ENCODE measurements around the gene HCRTR1. TPM values are rescaled to one million over a fixed set of nuclear protein-coding genes. Genes with fewer than 3 reads are reported as not detected.
A peak's percentile ranks its signal among the peaks of the same experiment; 100 is the strongest.

The HCRTR1 gene
- total RNA-seq, 4 donors from 2014 or later, result not detected

DNA sequence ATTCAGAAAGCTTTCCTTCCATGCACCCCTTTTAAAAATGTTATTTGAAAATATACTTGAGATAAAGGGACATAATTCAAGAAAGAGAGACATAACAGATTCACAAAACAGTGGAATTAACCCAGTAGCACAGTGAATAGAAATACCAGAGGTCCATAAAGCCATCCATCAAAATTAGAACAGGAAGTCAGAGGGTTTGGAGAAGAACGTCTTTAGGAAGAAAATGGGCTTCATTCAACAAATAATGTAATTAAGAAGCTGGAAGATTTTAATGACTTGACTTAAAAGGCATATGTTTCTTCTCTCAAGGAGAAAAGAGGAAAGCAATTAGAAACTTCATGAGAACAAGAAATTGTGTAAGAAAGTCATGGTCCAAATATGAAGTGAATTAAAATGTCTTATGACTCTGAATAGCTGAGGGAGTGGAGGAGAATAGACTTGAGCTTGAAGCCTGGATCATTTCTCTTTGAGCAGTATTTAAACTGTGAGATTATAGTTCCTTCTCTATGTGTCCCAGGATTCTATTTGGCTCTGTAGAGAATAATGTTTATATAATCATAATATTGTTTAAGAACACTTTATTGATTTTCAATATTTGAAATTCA is 7.9 kb upstream of the HCRTR1 start:
- Histone ChIP-seq H3K9me3 (no peaks in the 10 kb centered on the region), H3K4me3 (no peak overlapping the region), H3K27me3 (no peaks in the 10 kb centered on the region), H3K27ac (no peak overlapping the region), H3K36me3 (no peaks in the 10 kb centered on the region), H3K4me1 (no peaks in the 10 kb centered on the region)
- TF ChIP-seq POLR2A (IDR thresholded peaks at IDR 0.05), result no peak
- no peak for TF ChIP-seq POLR2AphosphoS5 (IDR thresholded peaks at IDR 0.05)
- TF ChIP-seq, protein P1, sequence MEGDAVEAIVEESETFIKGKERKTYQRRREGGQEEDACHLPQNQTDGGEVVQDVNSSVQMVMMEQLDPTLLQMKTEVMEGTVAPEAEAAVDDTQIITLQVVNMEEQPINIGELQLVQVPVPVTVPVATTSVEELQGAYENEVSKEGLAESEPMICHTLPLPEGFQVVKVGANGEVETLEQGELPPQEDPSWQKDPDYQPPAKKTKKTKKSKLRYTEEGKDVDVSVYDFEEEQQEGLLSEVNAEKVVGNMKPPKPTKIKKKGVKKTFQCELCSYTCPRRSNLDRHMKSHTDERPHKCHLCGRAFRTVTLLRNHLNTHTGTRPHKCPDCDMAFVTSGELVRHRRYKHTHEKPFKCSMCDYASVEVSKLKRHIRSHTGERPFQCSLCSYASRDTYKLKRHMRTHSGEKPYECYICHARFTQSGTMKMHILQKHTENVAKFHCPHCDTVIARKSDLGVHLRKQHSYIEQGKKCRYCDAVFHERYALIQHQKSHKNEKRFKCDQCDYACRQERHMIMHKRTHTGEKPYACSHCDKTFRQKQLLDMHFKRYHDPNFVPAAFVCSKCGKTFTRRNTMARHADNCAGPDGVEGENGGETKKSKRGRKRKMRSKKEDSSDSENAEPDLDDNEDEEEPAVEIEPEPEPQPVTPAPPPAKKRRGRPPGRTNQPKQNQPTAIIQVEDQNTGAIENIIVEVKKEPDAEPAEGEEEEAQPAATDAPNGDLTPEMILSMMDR (IDR thresholded peaks at IDR 0.05), result no peak
- no peak for TF ChIP-seq EP300 (IDR thresholded peaks at IDR 0.05)
- no peak for DNase-seq (ENCODE audit: low spot score in 2 of 2)
- WGBS, result 32% methylated on average over 1 of the region's 1 CpG

DNA sequence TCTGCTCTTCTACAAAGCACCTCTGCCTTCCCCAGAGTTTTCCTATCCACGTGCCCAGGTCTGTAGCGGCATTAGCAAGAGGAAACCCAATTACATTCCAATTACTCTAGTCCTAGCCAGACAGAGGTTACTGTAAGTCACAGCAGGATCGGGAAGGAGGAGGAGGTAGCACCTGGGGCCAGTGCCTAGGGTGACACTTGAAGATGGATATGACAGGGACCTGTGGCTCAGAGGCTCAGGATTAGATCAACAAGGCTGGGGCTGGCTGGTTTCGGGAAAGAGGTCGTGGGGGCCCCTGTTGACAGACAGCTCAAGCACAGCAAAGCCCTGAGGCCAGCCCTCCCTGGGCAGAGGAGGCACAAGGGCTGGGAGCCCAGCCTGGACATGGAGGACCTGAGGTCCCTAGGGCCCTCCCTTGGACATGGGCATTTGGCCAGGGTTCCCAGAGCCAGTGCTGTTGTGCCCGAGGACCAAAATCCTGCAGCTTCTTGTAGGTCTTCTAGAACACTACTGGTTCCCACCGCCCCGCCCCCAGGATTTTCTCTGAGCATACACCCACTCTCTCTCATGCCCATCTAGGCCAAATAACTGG is 3.0 kb upstream of the HCRTR1 start:
- WGBS, result 78% methylated on average over 6 of the region's 8 CpGs
- DNase-seq (ENCODE audit: low spot score in 2 of 2), result peak in 1 of 2 donors; percentile 76

DNA sequence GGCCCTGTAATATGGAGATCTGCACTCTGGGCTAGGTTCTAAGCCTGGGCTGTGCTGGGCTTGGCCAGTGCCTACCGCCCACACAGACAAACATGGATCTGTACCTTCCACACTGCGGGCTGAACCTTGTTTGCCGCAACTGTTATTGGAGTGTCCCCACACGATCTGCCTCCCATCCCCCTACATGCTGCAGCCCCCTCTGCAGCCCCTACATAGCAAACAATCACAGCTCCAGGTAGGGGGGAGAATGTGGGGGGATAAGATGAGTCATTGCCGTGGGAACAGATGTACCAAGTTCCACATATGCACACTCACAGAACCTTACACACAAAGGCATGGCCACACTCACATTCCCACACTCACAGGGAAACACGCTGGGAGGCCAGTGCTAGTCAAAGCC is 2.1 kb upstream of the HCRTR1 start:
- Histone ChIP-seq H3K9me3 (no peaks in the 10 kb centered on the region), H3K4me1 (peaks cover 13% of the 10 kb centered on the region), H3K27me3 (peaks cover 33% of the 10 kb centered on the region), H3K4me3 (no peak overlapping the region), H3K36me3 (no peaks in the 10 kb centered on the region), H3K27ac (no peak overlapping the region)
- 100% methylated on average over 2 of the region's 6 CpGs for WGBS
- peak in 1 of 2 donors; percentile 24 for DNase-seq (ENCODE audit: low spot score in 2 of 2)
- TF ChIP-seq POLR2A (IDR thresholded peaks at IDR 0.05) (no peak), POLR2AphosphoS5 (IDR thresholded peaks at IDR 0.05) (no peak), EP300 (IDR thresholded peaks at IDR 0.05) (no peak)
- TF ChIP-seq, protein P1 (IDR thresholded peaks at IDR 0.05), result no peak

More for the DNA sequence above, 3.0 kb upstream of the HCRTR1 start:
- H3K27ac ChIP-seq, result no peak overlapping the region
- no peaks in the 10 kb centered on the region for H3K36me3 ChIP-seq
- peaks cover 33% of the 10 kb centered on the region for H3K27me3 ChIP-seq
- TF ChIP-seq POLR2A (IDR thresholded peaks at IDR 0.05) (no peak), EP300 (IDR thresholded peaks at IDR 0.05) (no peak), POLR2AphosphoS5 (IDR thresholded peaks at IDR 0.05) (no peak)
- TF ChIP-seq, protein P1 (IDR thresholded peaks at IDR 0.05), result no peak
- H3K4me3 ChIP-seq, result no peak overlapping the region
- no peaks in the 10 kb centered on the region for H3K9me3 ChIP-seq
- peaks cover 13% of the 10 kb centered on the region for H3K4me1 ChIP-seq

- no peaks in the 10 kb centered on the region for H3K36me3 ChIP-seq
- no peaks in the 10 kb centered on the region for H3K9me3 ChIP-seq
- DNase-seq (ENCODE audit: low spot score in 2 of 2), result no peak
- no peak for TF ChIP-seq EP300 (IDR thresholded peaks at IDR 0.05)
- no peak for TF ChIP-seq POLR2A (IDR thresholded peaks at IDR 0.05)
- TF ChIP-seq, protein P1 (IDR thresholded peaks at IDR 0.05), result no peak
- no peak for TF ChIP-seq POLR2AphosphoS5 (IDR thresholded peaks at IDR 0.05)
- no peak overlapping the region for H3K4me3 ChIP-seq
- peaks cover 13% of the 10 kb centered on the region for H3K4me1 ChIP-seq
- H3K27ac ChIP-seq, result no peak overlapping the region
- H3K27me3 ChIP-seq, result peaks cover 33% of the 10 kb centered on the region
- 94% methylated on average over 2 of the region's 2 CpGs for WGBS
Observed at GRCh38 chr1:31615939-31616338, 1.6 kb upstream of the HCRTR1 start.

DNA sequence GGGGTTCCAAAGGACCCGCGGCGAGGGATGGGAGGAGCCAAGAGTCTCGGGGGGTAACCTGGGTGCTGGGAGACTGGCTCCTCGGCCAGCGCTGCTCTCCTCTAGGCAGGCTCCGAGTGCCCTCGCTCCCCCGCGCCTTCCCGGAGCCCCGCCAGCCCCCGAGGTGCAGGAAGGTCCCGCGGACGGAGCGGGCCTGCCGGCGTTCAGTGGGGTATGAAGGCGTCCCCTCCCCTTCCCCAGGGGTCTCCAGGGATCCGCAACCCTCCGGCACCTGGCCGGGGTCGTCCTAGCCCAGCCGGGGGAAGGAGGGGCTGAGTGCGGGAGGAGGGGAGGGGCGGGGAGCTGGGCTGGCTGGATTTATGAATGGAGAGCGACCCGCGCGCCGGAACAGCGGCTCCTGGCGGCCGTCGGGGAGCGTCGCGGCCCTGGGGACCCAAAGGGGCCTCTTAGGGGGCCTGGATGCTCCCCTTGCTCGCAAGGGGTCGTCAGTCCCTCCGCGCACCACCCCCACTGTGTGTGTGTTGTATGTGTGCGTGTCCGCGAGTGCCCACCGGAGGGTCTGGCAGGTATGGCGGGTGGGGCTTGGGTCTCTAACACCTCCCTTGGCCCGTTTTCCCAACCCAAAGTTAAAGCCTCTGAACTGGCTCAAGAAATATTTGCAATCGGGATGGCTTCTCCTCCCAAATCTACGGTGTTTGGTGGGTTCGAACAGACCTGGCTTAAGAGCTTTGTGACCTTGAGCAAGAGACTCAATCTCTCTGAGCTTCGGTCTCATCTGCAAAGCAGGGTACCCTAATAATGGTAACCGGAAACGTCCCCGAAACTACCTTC is 642 bp downstream of the HCRTR1 start:
- Histone ChIP-seq H3K27me3 (peaks cover 33% of the 10 kb centered on the region), H3K27ac (no peak overlapping the region), H3K36me3 (no peaks in the 10 kb centered on the region), H3K9me3 (no peaks in the 10 kb centered on the region), H3K4me3 (peak overlapping the region; percentile 56), H3K4me1 (peaks cover 13% of the 10 kb centered on the region)
- WGBS, result 33% methylated on average over 15 of the region's 56 CpGs
- DNase-seq (ENCODE audit: low spot score in 2 of 2), result peak in 1 of 2 donors; percentile 72
- TF ChIP-seq EP300 (IDR thresholded peaks at IDR 0.05), result no peak
- TF ChIP-seq, protein P1 (IDR thresholded peaks at IDR 0.05), result peak; percentile 32 to 92
